ENCODE measurements around the gene KANSL1.
"Not testable (repeated sequence)": the region's sequence is repeated elsewhere in the genome, so short reads cannot be mapped to it uniquely, and the experiment has no call there.

The KANSL1 gene

DNA sequence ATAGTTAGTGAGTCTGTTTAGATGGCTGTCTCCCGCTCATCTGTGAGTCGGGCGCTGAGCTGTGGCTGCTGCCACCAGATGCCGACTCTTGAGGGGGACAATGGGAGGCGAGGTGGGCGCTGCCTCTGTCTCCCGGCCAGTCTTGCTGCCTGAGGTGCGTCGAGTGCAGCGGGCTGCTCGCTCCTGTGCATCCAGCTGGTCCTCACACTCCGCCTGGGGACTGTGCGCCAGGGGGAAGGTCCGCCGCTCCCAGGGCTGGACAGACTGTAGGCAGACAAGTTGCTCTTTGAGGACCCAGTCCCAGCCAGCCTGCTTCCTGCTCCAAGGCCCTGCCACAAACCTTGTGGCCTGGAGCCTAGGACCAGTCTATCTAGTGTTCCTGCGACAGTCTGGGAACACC is 161.8 kb downstream of the KANSL1 start:
- no peak for DNase-seq

DNA sequence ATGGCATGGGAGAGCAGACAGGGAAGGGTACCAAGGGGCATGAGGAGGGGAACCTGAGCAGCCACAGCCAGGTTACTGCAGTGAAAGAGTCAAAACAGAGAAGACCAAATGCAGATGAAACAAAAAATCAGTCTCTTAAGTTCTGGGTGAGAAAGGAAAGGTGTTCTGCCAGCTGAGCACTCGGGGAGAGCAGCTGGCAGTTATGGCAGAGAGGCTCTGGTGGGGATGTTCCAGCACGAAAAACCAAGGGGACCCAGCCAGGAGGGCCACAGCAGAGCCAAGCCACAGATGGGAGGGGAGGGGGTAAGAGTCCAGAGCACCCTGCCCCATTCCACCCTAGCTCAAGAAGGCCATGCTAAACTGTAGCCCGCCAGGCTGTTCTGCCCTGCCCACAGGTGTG is 162.5 kb downstream of the KANSL1 start:
- DNase-seq, result no peak

DNA sequence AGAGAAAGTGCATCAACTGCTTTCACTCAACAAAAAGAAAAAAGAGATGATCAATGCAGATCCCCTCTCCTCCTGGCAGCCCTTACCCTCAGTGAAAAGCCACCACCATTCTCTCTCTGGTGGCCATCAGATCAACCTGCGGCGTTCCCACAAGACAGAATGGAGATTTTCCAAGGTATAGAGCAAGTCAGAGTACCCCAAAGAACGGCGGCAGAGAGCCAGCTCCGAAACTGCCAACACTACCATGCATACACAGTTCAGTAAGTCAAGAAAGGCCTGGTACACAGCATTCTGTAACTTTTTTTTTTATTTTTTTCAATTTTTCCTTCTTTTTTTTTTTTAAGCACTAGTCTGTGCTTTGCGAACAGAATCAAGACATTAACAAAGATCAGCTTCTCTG is 163.6 kb downstream of the KANSL1 start:
- no peak for DNase-seq

DNA sequence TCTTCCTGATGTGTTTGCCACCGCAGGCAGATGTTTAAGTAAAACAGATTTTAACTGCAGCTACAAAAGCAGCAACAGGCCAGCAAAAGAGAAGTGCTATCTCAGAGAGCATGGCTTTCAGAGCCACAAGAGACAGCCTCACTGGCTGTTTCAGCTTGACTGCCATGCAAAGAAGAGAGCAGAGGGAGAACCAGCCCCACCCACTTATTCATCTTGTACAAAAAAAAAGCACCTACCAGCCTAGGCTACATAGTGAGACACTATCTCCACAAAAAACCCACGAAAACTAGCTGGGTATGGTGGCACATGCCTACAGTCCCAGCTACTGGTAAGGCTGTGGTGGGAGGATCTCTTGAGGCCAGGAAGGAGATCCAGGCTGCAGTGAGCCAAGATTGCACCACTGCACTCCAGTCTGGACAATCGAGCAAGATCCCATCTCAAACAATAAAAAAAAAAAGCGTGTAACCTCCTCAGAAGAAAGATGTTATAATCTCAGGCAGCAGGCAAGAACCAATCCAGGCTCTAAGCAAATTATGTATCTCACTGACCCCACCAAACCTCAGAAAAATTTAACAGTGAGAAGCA is 164.2 kb downstream of the KANSL1 start:
- no peak for DNase-seq

DNA sequence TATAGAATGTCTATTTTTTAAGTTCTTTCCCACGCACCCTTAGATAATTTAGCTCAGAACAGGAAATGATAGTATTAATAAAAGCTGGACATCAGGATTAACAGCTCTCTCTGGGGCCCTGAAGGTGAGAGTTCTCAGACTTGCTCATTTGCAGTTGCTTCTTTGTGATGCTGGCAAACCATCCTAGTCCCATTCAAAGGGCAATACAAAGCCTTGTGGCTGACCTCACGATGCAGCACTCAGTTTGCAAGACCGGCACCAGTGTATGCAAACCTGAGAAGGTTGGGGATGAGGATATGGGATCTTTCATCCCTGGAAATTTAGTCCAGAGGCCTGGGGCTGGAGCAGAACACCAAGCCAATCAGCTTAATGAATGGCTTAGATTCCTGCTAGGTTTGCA is 164.9 kb downstream of the KANSL1 start:
- no peak for DNase-seq

DNA sequence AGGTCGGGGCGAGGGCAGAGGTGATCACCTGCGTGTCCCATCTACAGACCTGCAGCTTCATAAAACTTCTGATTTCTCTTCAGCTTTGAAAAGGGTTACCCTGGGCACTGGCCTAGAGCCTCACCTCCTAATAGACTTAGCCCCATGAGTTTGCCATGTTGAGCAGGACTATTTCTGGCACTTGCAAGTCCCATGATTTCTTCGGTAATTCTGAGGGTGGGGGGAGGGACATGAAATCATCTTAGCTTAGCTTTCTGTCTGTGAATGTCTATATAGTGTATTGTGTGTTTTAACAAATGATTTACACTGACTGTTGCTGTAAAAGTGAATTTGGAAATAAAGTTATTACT is 165.3 kb downstream of the KANSL1 start:
- DNase-seq, result no peak

DNA sequence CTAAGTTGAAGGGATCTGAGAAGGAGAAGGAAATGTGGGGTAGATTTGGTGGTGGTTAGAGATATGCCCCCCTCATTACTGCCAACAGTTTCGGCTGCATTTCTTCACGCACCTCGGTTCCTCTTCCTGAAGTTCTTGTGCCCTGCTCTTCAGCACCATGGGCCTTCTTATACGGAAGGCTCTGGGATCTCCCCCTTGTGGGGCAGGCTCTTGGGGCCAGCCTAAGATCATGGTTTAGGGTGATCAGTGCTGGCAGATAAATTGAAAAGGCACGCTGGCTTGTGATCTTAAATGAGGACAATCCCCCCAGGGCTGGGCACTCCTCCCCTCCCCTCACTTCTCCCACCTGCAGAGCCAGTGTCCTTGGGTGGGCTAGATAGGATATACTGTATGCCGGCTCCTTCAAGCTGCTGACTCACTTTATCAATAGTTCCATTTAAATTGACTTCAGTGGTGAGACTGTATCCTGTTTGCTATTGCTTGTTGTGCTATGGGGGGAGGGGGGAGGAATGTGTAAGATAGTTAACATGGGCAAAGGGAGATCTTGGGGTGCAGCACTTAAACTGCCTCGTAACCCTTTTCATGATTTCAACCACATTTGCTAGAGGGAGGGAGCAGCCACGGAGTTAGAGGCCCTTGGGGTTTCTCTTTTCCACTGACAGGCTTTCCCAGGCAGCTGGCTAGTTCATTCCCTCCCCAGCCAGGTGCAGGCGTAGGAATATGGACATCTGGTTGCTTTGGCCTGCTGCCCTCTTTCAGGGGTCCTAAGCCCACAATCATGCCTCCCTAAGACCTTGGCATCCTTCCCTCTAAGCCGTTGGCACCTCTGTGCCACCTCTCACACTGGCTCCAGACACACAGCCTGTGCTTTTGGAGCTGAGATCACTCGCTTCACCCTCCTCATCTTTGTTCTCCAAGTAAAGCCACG is 165.9 kb downstream of the KANSL1 start:
- peak; percentile 41 for DNase-seq

DNA sequence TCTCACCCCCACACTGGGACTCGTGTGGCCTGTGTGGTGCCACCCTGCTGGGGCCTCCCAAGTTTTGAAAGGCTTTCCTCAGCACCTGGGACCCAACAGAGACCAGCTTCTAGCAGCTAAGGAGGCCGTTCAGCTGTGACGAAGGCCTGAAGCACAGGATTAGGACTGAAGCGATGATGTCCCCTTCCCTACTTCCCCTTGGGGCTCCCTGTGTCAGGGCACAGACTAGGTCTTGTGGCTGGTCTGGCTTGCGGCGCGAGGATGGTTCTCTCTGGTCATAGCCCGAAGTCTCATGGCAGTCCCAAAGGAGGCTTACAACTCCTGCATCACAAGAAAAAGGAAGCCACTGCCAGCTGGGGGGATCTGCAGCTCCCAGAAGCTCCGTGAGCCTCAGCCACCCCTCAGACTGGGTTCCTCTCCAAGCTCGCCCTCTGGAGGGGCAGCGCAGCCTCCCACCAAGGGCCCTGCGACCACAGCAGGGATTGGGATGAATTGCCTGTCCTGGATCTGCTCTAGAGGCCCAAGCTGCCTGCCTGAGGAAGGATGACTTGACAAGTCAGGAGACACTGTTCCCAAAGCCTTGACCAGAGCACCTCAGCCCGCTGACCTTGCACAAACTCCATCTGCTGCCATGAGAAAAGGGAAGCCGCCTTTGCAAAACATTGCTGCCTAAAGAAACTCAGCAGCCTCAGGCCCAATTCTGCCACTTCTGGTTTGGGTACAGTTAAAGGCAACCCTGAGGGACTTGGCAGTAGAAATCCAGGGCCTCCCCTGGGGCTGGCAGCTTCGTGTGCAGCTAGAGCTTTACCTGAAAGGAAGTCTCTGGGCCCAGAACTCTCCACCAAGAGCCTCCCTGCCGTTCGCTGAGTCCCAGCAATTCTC is 166.8 kb downstream of the KANSL1 start:
- DNase-seq, result no peak

DNA sequence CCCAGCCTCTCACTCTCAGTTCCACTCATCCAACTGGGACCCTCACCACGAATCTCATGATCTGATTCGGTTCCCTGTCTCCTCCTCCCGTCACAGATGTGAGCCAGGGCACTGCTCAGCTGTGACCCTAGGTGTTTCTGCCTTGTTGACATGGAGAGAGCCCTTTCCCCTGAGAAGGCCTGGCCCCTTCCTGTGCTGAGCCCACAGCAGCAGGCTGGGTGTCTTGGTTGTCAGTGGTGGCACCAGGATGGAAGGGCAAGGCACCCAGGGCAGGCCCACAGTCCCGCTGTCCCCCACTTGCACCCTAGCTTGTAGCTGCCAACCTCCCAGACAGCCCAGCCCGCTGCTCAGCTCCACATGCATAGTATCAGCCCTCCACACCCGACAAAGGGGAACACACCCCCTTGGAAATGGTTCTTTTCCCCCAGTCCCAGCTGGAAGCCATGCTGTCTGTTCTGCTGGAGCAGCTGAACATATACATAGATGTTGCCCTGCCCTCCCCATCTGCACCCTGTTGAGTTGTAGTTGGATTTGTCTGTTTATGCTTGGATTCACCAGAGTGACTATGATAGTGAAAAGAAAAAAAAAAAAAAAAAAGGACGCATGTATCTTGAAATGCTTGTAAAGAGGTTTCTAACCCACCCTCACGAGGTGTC is 167.6 kb downstream of the KANSL1 start:
- no peak for DNase-seq

DNA sequence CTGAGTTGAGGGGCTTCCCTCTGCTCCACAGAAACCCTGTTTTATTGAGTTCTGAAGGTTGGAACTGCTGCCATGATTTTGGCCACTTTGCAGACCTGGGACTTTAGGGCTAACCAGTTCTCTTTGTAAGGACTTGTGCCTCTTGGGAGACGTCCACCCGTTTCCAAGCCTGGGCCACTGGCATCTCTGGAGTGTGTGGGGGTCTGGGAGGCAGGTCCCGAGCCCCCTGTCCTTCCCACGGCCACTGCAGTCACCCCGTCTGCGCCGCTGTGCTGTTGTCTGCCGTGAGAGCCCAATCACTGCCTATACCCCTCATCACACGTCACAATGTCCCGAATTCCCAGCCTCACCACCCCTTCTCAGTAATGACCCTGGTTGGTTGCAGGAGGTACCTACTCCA is 168.2 kb downstream of the KANSL1 start:
- no peak for DNase-seq

DNA sequence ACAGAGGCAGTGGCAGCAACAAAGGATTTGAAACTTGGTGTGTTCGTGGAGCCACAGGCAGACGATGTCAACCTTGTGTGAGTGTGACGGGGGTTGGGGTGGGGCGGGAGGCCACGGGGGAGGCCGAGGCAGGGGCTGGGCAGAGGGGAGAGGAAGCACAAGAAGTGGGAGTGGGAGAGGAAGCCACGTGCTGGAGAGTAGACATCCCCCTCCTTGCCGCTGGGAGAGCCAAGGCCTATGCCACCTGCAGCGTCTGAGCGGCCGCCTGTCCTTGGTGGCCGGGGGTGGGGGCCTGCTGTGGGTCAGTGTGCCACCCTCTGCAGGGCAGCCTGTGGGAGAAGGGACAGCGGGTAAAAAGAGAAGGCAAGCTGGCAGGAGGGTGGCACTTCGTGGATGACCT is 168.6 kb downstream of the KANSL1 start:
- no peak for DNase-seq

DNA sequence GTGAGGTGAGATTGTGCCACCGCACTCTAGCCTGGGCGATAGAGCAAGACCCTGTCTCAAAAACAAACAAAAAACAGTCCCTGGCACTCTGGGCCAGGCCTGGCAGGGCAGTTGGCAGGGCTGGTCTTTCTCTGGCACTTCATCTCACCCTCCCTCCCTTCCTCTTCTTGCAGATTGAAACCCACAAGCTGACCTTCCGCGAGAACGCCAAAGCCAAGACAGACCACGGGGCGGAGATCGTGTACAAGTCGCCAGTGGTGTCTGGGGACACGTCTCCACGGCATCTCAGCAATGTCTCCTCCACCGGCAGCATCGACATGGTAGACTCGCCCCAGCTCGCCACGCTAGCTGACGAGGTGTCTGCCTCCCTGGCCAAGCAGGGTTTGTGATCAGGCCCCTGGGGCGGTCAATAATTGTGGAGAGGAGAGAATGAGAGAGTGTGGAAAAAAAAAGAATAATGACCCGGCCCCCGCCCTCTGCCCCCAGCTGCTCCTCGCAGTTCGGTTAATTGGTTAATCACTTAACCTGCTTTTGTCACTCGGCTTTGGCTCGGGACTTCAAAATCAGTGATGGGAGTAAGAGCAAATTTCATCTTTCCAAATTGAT is 169.3 kb downstream of the KANSL1 start:
- DNase-seq, result no peak

DNA sequence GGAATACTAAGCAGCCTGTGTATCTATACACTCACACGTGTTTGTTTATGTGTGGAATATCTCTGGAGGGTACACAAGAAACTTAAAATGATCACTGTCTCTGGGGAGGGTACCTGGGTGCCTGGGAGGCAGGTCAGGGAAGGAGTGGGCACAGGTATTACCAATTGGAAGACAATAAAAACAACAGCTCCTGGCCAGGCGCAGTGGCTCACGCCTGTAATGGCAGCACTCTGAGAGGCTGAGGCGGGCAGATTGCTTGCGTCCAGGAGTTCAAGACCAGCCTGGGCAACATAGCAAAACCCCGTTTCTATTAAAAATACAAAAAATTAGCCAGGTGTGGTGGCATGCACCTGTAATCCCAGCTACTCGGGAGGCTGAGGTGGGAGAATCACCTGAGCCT is 169.9 kb downstream of the KANSL1 start:
- not testable (repeated sequence) for DNase-seq

DNA sequence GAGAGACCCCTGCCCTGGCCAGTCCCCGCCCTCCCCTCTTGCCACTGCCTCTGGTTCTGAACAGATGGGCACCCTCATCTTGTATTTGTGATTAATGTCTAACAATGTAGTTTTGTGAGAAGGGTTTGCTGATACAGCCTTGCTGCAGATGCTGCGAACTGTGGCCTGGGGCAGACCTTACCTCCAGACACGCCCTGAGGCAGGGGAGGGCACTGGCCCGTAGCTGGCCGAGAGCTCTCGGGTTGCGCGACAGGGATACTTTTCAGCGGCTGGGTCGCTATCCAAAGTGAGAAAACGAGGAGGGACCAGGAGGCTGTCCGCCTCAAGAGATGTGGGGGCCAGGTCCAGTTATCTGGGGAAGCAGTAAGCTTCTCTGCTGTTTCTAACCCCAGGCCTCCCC is 172.2 kb downstream of the KANSL1 start:
- no peak for DNase-seq

DNA sequence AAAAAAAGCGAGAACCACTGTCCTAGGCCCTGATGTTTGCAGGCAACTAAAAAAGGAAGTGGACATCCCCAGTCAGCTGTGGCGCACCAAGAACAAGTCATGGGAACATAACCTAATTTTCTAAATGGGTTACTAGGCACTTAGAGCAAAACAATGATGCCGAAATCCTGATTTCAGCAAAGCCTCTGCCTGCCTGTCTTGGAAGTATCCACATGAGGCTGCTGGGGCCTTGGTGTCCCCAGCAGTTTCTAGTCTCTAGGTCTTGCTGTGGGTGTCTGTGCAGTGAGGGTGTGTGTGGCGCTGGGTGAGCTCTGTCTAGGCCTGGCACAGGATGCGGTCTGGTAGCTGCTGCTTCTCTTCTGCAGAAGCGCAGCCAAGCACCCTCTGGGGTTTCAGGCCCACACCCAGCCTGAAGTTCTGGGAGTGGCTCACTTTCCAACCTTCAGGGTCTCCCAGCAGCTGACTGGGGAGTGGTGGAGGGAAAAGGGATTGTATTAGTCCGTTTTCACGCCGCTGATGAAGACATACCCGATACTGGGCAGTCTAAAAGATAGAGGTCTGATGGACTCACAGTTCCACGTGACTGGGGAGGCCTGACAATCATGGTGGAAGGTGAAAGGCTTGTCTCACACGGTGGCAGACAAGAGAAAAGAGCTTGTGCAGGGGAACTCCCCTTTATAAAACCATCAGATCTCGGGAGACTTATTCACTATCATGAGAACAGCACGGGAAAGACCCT is 173.0 kb downstream of the KANSL1 start:
- no peak for DNase-seq

DNA sequence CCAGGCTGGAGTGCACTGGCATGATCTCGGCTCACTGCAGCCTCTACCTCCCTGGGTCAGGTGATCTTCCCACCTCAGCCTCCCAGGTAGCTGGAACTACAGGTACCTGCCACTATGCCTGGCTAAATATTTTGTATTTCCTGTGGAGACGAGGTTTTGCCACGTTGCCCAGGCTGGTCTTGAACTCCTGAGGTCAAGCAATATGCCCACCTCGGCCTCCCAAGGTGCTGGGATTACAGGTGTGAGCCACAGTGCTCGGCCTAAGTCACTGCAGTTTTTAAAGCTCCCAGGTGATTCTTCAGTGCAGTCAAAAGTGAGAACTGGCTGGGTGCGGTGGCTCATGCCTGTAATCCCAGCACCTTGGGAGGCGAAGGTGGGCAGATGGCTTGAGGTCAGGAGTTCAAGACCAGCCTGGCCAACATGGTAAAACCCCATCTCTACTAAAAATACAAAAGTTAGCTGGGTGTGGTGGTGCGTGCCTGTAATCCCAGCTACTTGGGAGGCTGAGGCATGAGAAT is 173.8 kb downstream of the KANSL1 start:
- DNase-seq, result not testable (repeated sequence)

DNA sequence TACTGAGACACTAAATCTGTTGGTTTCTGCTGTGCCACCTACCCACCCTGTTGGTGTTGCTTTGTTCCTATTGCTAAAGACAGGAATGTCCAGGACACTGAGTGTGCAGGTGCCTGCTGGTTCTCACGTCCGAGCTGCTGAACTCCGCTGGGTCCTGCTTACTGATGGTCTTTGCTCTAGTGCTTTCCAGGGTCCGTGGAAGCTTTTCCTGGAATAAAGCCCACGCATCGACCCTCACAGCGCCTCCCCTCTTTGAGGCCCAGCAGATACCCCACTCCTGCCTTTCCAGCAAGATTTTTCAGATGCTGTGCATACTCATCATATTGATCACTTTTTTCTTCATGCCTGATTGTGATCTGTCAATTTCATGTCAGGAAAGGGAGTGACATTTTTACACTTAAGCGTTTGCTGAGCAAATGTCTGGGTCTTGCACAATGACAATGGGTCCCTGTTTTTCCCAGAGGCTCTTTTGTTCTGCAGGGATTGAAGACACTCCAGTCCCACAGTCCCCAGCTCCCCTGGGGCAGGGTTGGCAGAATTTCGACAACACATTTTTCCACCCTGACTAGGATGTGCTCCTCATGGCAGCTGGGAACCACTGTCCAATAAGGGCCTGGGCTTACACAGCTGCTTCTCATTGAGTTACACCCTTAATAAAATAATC is 179.6 kb downstream of the KANSL1 start:
- no peak for DNase-seq

DNA sequence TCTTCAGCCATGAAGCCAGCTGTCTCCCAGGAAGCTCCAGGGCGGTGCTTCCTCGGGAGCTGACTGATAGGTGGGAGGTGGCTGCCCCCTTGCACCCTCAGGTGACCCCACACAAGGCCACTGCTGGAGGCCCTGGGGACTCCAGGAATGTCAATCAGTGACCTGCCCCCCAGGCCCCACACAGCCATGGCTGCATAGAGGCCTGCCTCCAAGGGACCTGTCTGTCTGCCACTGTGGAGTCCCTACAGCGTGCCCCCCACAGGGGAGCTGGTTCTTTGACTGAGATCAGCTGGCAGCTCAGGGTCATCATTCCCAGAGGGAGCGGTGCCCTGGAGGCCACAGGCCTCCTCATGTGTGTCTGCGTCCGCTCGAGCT is 180.1 kb downstream of the KANSL1 start:
- no peak for DNase-seq

DNA sequence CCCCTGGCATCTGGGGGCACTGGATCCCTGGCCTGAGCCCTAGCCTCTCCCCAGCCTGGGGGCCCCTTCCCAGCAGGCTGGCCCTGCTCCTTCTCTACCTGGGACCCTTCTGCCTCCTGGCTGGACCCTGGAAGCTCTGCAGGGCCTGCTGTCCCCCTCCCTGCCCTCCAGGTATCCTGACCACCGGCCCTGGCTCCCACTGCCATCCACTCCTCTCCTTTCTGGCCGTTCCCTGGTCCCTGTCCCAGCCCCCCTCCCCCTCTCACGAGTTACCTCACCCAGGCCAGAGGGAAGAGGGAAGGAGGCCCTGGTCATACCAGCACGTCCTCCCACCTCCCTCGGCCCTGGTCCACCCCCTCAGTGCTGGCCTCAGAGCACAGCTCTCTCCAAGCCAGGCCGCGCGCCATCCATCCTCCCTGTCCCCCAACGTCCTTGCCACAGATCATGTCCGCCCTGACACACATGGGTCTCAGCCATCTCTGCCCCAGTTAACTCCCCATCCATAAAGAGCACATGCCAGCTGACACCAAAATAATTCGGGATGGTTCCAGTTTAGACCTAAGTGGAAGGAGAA is 180.6 kb downstream of the KANSL1 start:
- DNase-seq, result no peak

DNA sequence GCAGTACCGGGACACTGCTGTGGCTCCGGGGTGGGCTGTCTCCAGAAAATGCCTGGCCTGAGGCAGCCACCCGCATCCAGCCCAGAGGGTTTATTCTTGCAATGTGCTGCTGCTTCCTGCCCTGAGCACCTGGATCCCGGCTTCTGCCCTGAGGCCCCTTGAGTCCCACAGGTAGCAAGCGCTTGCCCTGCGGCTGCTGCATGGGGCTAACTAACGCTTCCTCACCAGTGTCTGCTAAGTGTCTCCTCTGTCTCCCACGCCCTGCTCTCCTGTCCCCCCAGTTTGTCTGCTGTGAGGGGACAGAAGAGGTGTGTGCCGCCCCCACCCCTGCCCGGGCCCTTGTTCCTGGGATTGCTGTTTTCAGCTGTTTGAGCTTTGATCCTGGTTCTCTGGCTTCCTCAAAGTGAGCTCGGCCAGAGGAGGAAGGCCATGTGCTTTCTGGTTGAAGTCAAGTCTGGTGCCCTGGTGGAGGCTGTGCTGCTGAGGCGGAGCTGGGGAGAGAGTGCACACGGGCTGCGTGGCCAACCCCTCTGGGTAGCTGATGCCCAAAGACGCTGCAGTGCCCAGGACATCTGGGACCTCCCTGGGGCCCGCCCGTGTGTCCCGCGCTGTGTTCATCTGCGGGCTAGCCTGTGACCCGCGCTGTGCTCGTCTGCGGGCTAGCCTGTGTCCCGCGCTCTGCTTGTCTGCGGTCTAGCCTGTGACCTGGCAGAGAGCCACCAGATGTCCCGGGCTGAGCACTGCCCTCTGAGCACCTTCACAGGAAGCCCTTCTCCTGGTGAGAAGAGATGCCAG is 181.3 kb downstream of the KANSL1 start:
- DNase-seq, result no peak
